K562 (cell line): ENCODE measurements around the gene ZNF628. TPM values are rescaled to one million over a fixed set of nuclear protein-coding genes. Genes with fewer than 3 reads are reported as not detected.

Experiments used
- DEAF1 ChIP-seq: fragments of 450-650 bp; formaldehyde crosslinking; IDR thresholded peaks from 2 replicates; pipeline ENCODE4 v1.4.0; 2020; ENCODE audit warnings: mild to moderate bottlenecking, moderate library complexity
- HNRNPLL ChIP-seq: fragments of 200-400 bp; formaldehyde crosslinking; IDR thresholded peaks from 2 replicates; pipeline ENCODE4 v1.6.1; 2017; ENCODE audit warnings: low read length, low read depth, mild to moderate bottlenecking; ENCODE audit not compliant: poor library complexity, severe bottlenecking
- MECOM ChIP-seq: fragments of 250-450 bp; sonication (Bioruptor Pico); IDR thresholded peaks from 2 replicates; pipeline ENCODE4 v1.8.0; 2022; ENCODE audit warnings: inconsistent platforms
- MED1 ChIP-seq: sonication (generic); formaldehyde crosslinking; IDR thresholded peaks from 2 replicates; pipeline ENCODE4 v1.8.1; 2023; ENCODE audit warnings: missing genetic modification reagents, borderline replicate concordance
- MEF2A ChIP-seq: IDR thresholded peaks from 2 replicates; pipeline ENCODE4 v1.6.1; 2011; ENCODE audit warnings: low read depth, mild to moderate bottlenecking, low read length, moderate library complexity; ENCODE audit not compliant: control insufficient read depth
- RBM39 ChIP-seq: fragments of 200-400 bp; formaldehyde crosslinking; optimal IDR thresholded peaks from 2 replicates; pipeline ENCODE3; 2018; ENCODE audit warnings: low read depth, low read length
- SMARCA4 ChIP-seq: fragments of 450-650 bp; IDR thresholded peaks from 2 replicates; pipeline ENCODE4 v1.6.1; 2016
- STAT5B ChIP-seq: fragments of 250-450 bp; sonication (Bioruptor Pico); IDR thresholded peaks from 2 replicates; pipeline ENCODE4 v1.8.0; 2021; ENCODE audit warnings: mild to moderate bottlenecking, inconsistent platforms
- TAF9B ChIP-seq: fragments of 450-650 bp; IDR thresholded peaks from 2 replicates; pipeline ENCODE4 v1.6.1; 2018; ENCODE audit warnings: mild to moderate bottlenecking; ENCODE audit not compliant: partially characterized antibody
- TEAD2 ChIP-seq: fragments of 450-650 bp; IDR thresholded peaks from 2 replicates; pipeline ENCODE4 v1.6.1; 2016; ENCODE audit warnings: missing genetic modification characterization, control low read depth, missing compliant biosample characterization
- TEAD4 ChIP-seq, 2 experiments: sonication (generic) in 1 of 2; formaldehyde crosslinking in 1 of 2; IDR thresholded peaks; 2 replicates each; pipeline versions ENCODE4 v1.6.1 to v1.8.0; 2012 to 2022; ENCODE audit warnings: borderline replicate concordance in 1 of 2, inconsistent platforms in 1 of 2, low read length in 1 of 2, mild to moderate bottlenecking in 1 of 2, missing genetic modification reagents in 1 of 2
- ZNF280A ChIP-seq: fragments of 450-650 bp; IDR thresholded peaks from 2 replicates; pipeline ENCODE4 v1.6.1; 2018; ENCODE audit warnings: mild to moderate bottlenecking, low read depth; ENCODE audit not compliant: partially characterized antibody
- ZNF583 ChIP-seq: fragments of 250-450 bp; sonication (Bioruptor Pico); IDR thresholded peaks from 2 replicates; pipeline ENCODE4 v1.4.0; 2020
- polyA plus RNA-seq, 8 experiments: library from polyadenylated mRNA; depleted of rRNA in 4 of 8; stranded (reverse) in 5 of 8; unstranded in 3 of 8; fragments of >200 nt; fragmentation: Nextera tagmentation in 2 of 8; fragmentation: Illumina TruSeq in 1 of 8; extraction: Ambion mirVana in 2 of 8; extraction: Trizol in 1 of 8; gene quantifications; 2 replicates each; pipeline versions ENCODE4 v1.2.1 to v1.2.3, GENCODE V29; 2011 to 2014; ENCODE audit warnings: inconsistent platforms in 1 of 8, missing spikeins in 1 of 8
- total RNA-seq, 7 experiments: library from RNA; depleted of rRNA in 6 of 7; stranded (reverse); fragments of >200 nt in 6 of 7; fragmentation: Illumina TruSeq in 2 of 7; extraction: Trizol in 2 of 7; gene quantifications; 2 replicates each; pipeline versions ENCODE4 v1.2.1 to v1.2.3, GENCODE V29; 2011 to 2021; ENCODE audit warnings: low replicate concordance in 1 of 7
- TF ChIP-seq, protein P1 (sequence below): sonication (generic); formaldehyde crosslinking; IDR thresholded peaks from 2 replicates; pipeline ENCODE4 v1.8.0; 2022; ENCODE audit warnings: mild to moderate bottlenecking, low read depth, missing genetic modification reagents
- TF ChIP-seq, protein P2 (sequence below): fragments of 250-450 bp; sonication (Bioruptor Pico); IDR thresholded peaks from 2 replicates; pipeline ENCODE4 v1.4.0; 2020; ENCODE audit warnings: borderline replicate concordance
- TF ChIP-seq, protein P3 (sequence below): sonication (generic); formaldehyde crosslinking; IDR thresholded peaks from 2 replicates; pipeline ENCODE4 v1.8.1; 2023; ENCODE audit warnings: missing genetic modification reagents, mild to moderate bottlenecking, borderline replicate concordance

ZNF628 gene
- total and polyA plus RNA-seq, 9 of the 15 experiments (the other 6 are each of a cell fraction or from before 2014, with no cell fraction given): 0.13 to 13.6 (median 2.2) TPM; not detected in 3

DNA sequence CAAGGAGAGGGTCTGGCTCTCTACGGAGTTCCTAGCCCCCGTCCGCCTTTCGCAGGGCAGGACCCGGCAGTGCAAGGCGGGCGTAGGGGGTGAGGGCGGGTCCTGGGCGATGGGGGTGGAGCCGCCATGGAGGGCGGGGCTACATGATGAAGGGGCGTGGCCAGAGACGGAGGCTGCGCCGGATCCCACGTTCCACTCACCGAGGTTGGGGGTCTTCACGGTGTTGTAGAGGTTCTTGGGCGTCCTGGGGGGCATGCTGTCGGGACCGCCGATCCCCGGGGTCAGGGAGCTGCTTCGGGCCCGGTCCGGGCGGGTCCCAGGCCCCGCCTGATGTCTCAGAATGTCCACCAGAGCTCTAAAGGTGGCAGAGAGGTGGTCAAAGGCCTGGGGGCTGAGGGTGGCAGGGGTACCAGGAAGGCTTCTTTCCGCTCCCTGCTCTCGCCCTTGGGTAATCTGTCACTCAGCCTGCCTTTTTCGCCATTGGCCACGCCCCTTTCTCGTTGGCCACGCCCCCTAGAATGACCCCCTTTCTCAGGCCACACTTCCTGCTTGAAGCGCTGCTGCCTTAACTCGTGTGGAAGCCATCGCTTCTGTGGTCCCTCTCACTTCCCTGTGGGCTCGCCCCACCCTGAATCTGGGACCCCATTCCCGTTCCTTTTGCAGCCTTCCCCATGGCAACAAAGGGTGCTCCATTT is 35.9 kb upstream of the ZNF628 start (continued):
- peak; percentile 9 for TF ChIP-seq ZNF280A
- TF ChIP-seq, protein P1, sequence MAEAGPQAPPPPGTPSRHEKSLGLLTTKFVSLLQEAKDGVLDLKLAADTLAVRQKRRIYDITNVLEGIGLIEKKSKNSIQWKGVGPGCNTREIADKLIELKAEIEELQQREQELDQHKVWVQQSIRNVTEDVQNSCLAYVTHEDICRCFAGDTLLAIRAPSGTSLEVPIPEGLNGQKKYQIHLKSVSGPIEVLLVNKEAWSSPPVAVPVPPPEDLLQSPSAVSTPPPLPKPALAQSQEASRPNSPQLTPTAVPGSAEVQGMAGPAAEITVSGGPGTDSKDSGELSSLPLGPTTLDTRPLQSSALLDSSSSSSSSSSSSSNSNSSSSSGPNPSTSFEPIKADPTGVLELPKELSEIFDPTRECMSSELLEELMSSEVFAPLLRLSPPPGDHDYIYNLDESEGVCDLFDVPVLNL (CRISPR knock-in tag): no peak
- no peak for TF ChIP-seq SMARCA4
- no peak for TF ChIP-seq MEF2A
- no peak for TF ChIP-seq TAF9B
- TF ChIP-seq STAT5B (CRISPR knock-in tag): no peak
- TF ChIP-seq ZNF583 (CRISPR knock-in tag): no peak
- no peak for TF ChIP-seq TEAD2 (tag)
- TF ChIP-seq RBM39: no peak
- TF ChIP-seq, protein P2, sequence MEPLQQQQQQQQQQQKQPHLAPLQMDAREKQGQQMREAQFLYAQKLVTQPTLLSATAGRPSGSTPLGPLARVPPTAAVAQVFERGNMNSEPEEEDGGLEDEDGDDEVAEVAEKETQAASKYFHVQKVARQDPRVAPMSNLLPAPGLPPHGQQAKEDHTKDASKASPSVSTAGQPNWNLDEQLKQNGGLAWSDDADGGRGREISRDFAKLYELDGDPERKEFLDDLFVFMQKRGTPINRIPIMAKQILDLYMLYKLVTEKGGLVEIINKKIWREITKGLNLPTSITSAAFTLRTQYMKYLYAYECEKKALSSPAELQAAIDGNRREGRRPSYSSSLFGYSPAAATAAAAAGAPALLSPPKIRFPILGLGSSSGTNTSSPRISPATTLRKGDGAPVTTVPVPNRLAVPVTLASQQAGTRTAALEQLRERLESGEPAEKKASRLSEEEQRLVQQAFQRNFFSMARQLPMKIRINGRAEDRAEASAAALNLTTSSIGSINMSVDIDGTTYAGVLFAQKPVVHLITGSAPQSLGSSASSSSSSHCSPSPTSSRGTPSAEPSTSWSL: no peak
- no peak for TF ChIP-seq DEAF1 (CRISPR knock-in tag)
- TF ChIP-seq MECOM (CRISPR knock-in tag): no peak
- TF ChIP-seq, protein P3, sequence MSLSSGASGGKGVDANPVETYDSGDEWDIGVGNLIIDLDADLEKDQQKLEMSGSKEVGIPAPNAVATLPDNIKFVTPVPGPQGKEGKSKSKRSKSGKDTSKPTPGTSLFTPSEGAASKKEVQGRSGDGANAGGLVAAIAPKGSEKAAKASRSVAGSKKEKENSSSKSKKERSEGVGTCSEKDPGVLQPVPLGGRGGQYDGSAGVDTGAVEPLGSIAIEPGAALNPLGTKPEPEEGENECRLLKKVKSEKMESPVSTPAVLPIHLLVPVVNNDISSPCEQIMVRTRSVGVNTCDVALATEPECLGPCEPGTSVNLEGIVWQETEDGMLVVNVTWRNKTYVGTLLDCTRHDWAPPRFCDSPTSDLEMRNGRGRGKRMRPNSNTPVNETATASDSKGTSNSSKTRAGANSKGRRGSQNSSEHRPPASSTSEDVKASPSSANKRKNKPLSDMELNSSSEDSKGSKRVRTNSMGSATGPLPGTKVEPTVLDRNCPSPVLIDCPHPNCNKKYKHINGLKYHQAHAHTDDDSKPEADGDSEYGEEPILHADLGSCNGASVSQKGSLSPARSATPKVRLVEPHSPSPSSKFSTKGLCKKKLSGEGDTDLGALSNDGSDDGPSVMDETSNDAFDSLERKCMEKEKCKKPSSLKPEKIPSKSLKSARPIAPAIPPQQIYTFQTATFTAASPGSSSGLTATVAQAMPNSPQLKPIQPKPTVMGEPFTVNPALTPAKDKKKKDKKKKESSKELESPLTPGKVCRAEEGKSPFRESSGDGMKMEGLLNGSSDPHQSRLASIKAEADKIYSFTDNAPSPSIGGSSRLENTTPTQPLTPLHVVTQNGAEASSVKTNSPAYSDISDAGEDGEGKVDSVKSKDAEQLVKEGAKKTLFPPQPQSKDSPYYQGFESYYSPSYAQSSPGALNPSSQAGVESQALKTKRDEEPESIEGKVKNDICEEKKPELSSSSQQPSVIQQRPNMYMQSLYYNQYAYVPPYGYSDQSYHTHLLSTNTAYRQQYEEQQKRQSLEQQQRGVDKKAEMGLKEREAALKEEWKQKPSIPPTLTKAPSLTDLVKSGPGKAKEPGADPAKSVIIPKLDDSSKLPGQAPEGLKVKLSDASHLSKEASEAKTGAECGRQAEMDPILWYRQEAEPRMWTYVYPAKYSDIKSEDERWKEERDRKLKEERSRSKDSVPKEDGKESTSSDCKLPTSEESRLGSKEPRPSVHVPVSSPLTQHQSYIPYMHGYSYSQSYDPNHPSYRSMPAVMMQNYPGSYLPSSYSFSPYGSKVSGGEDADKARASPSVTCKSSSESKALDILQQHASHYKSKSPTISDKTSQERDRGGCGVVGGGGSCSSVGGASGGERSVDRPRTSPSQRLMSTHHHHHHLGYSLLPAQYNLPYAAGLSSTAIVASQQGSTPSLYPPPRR (CRISPR knock-in tag): no peak
- TF ChIP-seq HNRNPLL: no peak
- no peak for TF ChIP-seq MED1 (CRISPR knock-in tag)
- no peak for TF ChIP-seq TEAD4 (IDR thresholded peaks at IDR 0.05; ENCODE audit: low read length)
- no peak for TF ChIP-seq TEAD4 (CRISPR knock-in tag; IDR thresholded peaks at IDR 0.05; ENCODE audit: borderline replicate concordance)
